NCI-H1092 (cell line): ENCODE results near the gene SLC35F4.

Experiments used
- DNase-seq: peaks from one replicate; lab custom pipeline; 2025; lab: John Stamatoyannopoulos, UW

The SLC35F4 gene

GRCh38 chr14:57612946-57613345 lies 252.9 kb downstream of the SLC35F4 start:
- no peak for DNase-seq

DNA sequence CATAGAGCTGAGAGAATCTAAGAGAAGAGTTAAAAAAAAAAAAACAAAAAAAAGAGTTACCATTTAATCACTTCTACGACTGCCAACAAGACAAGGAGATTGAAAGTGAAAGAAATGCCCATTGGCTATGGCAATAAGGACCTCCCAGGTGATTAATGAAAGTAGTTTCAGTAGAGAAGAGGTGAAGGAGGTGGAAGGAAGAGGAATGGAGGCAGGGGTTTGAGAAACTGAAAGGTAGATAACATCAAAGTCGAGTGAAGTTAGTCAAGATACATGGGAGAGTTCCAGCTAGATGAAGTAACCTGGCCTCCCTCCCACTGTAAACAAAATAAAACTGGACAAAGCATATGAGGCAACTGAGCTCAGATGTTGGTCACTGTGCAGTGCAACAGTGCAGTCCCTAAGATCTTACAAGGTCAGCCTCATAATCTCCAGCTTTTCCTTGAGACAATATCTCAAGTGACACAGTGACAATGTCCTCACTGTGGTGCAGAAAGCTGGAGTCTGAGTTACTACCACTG lies 254.3 kb downstream of the SLC35F4 start:
- no peak for DNase-seq

DNA sequence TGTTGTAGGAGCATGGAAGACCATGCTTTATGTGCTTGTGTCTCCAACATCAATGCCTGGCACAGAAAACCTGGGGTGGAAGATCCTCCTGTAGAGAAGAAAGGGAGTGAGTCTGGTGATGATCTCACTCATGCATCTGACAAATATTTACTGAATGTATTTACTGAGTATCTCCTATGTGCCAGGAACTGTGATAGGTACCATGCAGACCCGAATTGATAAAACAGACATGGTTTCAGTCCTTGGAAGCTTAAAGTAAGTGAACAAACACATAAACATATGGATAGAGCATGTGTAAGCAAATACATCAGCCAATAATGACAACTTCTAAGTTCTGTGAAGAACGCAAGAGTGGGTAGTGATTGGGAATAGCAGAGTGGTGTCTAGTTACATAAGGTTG lies 255.3 kb downstream of the SLC35F4 start:
- no peak for DNase-seq

GRCh38 chr14:57609192-57610075 lies 256.5 kb downstream of the SLC35F4 start:
- DNase-seq, result no peak

DNA sequence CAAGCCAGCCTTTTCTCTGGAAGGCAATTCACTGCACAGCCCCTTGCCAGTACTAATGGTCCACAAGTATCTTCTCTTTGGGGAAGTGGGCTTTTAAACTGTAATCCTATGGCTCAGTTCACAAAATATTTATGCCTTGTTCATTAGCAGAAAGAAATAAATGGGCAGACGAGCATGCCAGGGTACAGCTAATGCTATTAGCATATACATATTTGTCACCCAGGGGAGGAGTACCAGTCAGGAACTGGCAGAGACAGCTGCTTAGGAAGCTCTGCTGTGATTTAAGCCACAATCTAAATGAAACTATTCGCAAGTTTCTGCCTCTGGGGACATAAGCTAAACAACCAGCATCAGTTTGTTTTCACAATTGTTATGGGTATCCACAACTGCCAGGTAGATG lies 258.8 kb downstream of the SLC35F4 start:
- DNase-seq, result no peak

GRCh38 chr14:57583396-57583795 lies 282.5 kb downstream of the SLC35F4 start:
- DNase-seq, result no peak

GRCh38 chr14:57582746-57583145 lies 283.1 kb downstream of the SLC35F4 start:
- no peak for DNase-seq

DNA sequence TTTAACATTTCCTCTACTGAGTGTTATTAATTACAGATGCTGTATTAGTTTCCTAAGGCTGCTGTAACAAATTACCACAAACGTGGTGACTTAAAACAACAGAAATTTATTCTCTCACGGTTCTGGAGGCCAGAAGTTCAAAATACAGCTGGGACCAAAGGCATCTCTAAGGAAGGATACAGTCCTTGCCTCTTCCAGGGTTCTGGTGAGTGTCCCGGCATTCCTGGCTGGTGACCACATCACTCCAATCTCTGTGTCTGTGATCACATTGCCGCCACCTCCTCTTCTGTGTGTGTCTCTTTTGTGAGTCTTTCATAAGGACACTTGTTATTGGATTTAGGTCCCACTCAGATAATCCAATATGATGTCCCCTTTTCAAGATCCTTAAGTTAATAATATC lies 287.1 kb downstream of the SLC35F4 start:
- no peak for DNase-seq

GRCh38 chr14:57576498-57576897 lies 289.4 kb downstream of the SLC35F4 start:
- DNase-seq, result no peak

DNA sequence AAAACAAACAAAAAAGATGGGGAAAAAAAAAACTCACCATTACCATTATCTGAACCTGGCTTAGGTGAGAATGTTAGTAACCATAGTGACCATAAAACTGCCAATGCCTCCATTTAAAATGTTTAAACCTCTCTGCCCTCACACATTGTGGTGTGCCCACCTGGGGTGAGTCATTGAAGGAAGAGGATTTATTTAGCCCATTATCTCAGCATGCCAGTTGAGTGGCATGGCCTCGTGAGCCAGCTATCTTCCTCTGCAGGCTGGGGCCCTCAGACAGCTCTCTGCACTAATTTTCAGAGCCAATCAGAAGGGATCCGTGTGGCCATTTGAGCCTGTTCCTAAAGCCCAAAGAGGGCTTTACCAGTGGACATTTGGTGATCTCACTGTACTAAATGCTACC lies 290.4 kb downstream of the SLC35F4 start:
- no peak for DNase-seq

DNA sequence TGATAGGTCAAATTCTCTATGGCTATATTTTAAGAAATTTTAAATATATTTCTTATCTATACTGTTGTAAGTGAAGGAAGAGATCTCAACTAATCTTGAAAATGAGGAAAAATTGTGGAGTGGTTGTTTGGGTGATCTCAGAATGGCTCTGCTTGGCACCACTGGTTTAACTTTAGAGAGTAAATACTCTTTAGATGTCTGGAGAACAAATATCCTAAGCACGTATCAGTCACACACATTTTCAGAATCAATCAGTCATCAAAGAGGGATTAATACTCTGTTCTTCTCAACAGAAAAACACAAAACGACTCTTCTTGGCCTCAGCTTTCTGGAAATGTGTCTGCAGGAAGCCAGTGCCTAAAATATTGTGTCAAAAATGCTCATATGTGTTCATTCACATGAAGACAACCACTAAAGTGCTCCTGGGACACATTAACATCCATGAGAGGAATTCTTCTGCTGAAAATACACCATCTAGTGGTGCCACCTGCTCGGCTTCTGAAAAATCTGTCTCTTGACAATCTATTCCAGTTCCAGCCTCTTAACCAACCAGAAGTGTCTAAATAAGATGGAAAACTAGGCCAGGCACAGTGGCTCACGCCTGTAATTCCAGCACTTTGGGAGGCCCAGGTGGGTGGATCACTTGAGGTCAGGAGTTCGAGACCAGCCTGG lies 291.1 kb downstream of the SLC35F4 start:
- no peak for DNase-seq

- DNase-seq, result no peak
Observed at GRCh38 chr14:57573173-57573572, 292.7 kb downstream of the SLC35F4 start.

GRCh38 chr14:57568554-57568953 lies 297.3 kb downstream of the SLC35F4 start:
- no peak for DNase-seq

- no peak for DNase-seq
Observed at GRCh38 chr14:57567220-57567619, 298.7 kb downstream of the SLC35F4 start.

GRCh38 chr14:57560681-57561080 lies 305.2 kb downstream of the SLC35F4 start:
- no peak for DNase-seq

- DNase-seq, result no peak
Observed at GRCh38 chr14:57559576-57559975, 306.3 kb downstream of the SLC35F4 start.

DNA sequence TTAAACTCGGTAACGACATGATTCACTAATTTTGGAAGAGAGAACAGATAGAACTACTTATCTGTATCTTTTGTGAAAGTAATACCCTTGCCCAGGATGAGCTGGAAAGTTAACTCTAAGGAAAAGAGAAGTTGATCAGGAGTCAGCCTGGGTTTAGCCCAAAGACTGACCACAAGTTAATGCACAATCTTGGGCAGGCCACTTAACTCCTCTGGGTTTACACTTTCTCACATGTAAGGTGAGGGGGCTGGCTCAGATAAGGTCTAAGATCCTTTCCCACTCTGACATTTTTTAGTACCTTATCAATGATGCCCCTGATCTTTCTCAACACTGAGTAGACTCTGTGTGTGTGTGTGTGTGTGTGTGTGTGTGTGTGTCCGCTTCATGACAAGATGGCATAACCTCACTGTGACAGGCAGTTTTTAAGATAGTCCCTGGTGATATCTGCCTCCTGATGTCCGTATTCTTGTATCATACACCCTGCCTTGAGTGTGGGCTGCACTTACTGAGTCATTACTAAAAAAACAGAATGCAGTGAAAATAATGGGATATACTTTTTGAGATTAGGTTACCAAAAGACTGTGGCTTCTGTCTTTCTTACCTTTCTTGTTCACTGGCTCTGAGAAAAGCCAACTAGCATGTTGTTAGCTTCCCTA lies 316.0 kb downstream of the SLC35F4 start:
- DNase-seq, result no peak

- no peak for DNase-seq
Observed at GRCh38 chr14:57549016-57549564, 316.8 kb downstream of the SLC35F4 start.

GRCh38 chr14:57547131-57547530 lies 318.8 kb downstream of the SLC35F4 start:
- no peak for DNase-seq

GRCh38 chr14:57533214-57533613 lies 332.7 kb downstream of the SLC35F4 start:
- DNase-seq, result no peak

DNA sequence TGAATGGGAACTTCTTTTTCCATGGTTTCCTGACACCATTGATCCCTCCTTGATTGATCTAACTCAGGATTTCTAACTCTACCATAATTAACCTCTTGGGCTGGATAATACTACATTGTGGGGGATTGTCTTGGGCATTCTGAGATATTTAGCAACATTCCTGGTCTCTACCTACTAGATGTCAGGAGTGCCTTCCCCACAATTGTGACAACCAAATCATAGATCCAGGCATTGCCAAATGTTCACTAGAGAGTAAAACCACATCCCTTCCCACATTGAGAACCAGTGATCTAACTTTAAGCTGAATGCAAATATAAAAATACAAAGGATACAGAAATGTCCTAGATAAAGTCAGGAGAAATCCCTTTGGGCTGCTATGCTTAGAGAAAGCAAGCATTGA lies 335.3 kb downstream of the SLC35F4 start:
- DNase-seq, result no peak

- DNase-seq, result no peak
Observed at GRCh38 chr14:57526942-57527341, 338.9 kb downstream of the SLC35F4 start.
